SU-DHL-6 (cell line): ENCODE measurements around the gene SETD1A.
A peak's percentile ranks its signal among the peaks of the same experiment; 100 is the strongest.

Experiments used
- H2AFZ ChIP-seq: fragments of 200-600 bp; sonication (generic); 2 replicates; pipeline ENCODE4 v1.6.1; 2014; ENCODE audit warnings: low read depth, mild to moderate bottlenecking, moderate library complexity, mixed read lengths, antibody characterized with exemption, low read length; ENCODE audit not compliant: severe bottlenecking
- H3F3A ChIP-seq: fragments of 200-600 bp; shearing (Covaris generic); 2 replicates; pipeline ENCODE4 v1.6.0; 2016; ENCODE audit warnings: antibody characterized with exemption, mild to moderate bottlenecking; ENCODE audit not compliant: insufficient read depth
- H3K27ac ChIP-seq: fragments of 200-600 bp; sonication (generic); 2 replicates; pipeline ENCODE4 v1.5.1; 2016; ENCODE audit warnings: low read depth, mild to moderate bottlenecking, low read length, moderate library complexity, mixed read lengths
- H3K27me3 ChIP-seq: fragments of 200-600 bp; sonication (generic), shearing (Covaris generic); 2 replicates; pipeline ENCODE4 v1.6.0; 2014; ENCODE audit warnings: mild to moderate bottlenecking, low read length
- H3K36me3 ChIP-seq: fragments of 200-600 bp; sonication (generic); 2 replicates; pipeline ENCODE4 v1.6.1; 2014; ENCODE audit warnings: mild to moderate bottlenecking, low read length, mixed read lengths
- H3K4me2 ChIP-seq: fragments of 300-600, 200-600 bp; shearing (Covaris generic), sonication (generic); 2 replicates; pipeline ENCODE4 v1.6.0; 2014; ENCODE audit warnings: low read length, low read depth, mild to moderate bottlenecking; ENCODE audit not compliant: poor library complexity, severe bottlenecking
- H3K4me3 ChIP-seq: fragments of 200-600 bp; sonication (generic); 2 replicates; pipeline ENCODE4 v1.5.1; 2014; ENCODE audit warnings: antibody characterized with exemption, low read length, mild to moderate bottlenecking, mixed read lengths; ENCODE audit not compliant: insufficient read depth, poor library complexity, severe bottlenecking
- H3K79me2 ChIP-seq: fragments of 200-600 bp; sonication (generic); 2 replicates; pipeline ENCODE4 v1.6.1; 2014; ENCODE audit warnings: mild to moderate bottlenecking, low read length, moderate library complexity; ENCODE audit not compliant: insufficient read depth
- H3K9ac ChIP-seq: fragments of 200-600 bp; sonication (generic); 2 replicates; pipeline ENCODE4 v1.7.0; 2014; ENCODE audit warnings: mild to moderate bottlenecking, low read length
- H3K9me2 ChIP-seq: fragments of 200-600 bp; sonication (generic); replicated peaks from 2 replicates; pipeline ENCODE4 v1.6.1; 2014; ENCODE audit warnings: low read length; ENCODE audit not compliant: insufficient read depth
- H3K9me3 ChIP-seq: fragments of 200-600 bp; sonication (generic); 2 replicates; pipeline ENCODE4 v1.6.1; 2014; ENCODE audit warnings: low read length, mixed read lengths; ENCODE audit not compliant: insufficient read depth
- H4K20me1 ChIP-seq: fragments of 200-600 bp; sonication (generic); 2 replicates; pipeline ENCODE4 v1.6.1; 2014; ENCODE audit warnings: low read depth, mild to moderate bottlenecking, antibody characterized with exemption, low read length, moderate library complexity, mixed read lengths
- CTCF ChIP-seq: fragments of 200-600 bp; sonication (generic); IDR thresholded peaks from one replicate; pipeline ENCODE4 v1.5.1; 2017; ENCODE audit warnings: antibody characterized with exemption, mild to moderate bottlenecking, low read length, moderate library complexity; ENCODE audit not compliant: insufficient read depth, poor library complexity, severe bottlenecking
- EZH2phosphoT487 ChIP-seq: fragments of 200-600 bp; sonication (generic), shearing (Covaris generic); conservative IDR thresholded peaks from 2 replicates; pipeline ENCODE4 v1.6.1; 2018; ENCODE audit warnings: mild to moderate bottlenecking, antibody characterized with exemption, low read length, moderate library complexity, mixed read lengths

The SETD1A gene

DNA sequence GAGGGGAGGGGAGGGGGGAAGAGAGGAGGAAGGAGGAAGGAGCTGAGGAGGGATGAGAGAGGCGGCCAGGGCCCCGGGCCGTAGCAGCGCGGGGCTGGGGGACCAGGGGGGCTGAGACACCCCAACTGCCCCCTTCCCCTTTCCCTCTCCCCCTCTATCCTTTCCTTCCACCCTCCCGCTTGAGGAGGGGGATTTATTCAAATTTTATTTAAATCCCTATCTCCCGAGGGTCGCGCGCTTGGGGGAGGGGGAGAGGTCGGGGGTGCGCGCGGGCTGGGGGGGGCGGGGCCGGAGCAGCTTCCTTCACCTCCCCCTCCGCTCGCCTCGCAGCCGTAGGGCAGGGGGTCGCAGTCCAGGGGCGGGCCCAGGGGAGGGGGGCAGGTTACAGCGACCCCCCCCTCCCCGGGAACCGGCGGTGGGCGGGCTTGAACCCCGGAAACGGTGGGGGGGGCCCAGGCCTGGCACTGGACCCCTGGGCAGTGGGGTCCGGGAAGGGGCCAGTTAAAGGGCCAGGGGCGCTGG lies 33.9 kb upstream of the SETD1A start, which contains the start of gene FBXL19:
TSS of gene FBXL19 (plus strand) at position 19 of the 522 bp plus-strand sequence. CDS start 2,183 bp downstream, outside the sequence.
- Histone ChIP-seq H3F3A (0 out of 2 replicates have a peak, but pooled peaks cover 3% of the 10 kb centered on the region), H3K36me3 (no peaks in the 10 kb centered on the region), H3K4me2 (peak within 1 kb of the TSS; percentile 77), H4K20me1 (no peaks in the 10 kb centered on the region), H2AFZ (peak within 1 kb of the TSS; percentile 54), H3K27me3 (no peaks in the 10 kb centered on the region), H3K9me2 (no peaks in the 10 kb centered on the region), H3K9ac (peak within 1 kb of the TSS; percentile 66), H3K79me2 (no peaks in the 10 kb centered on the region), H3K27ac (peak within 1 kb of the TSS; percentile 83), H3K9me3 (no peaks in the 10 kb centered on the region), H3K4me3 (peak within 1 kb of the TSS; percentile 60)
- TF ChIP-seq EZH2phosphoT487 (no peak), CTCF (no peak)

GRCh38 chr16:30924076-30924912 lies 33.3 kb upstream of the SETD1A start:
- peak overlapping the region; percentile 66 for H3K9ac ChIP-seq

GRCh38 chr16:30924913-30925631 lies 32.5 kb upstream of the SETD1A start:
- no peaks in the 10 kb centered on the region for H3K9me2 ChIP-seq
- H3K4me2 ChIP-seq: peak overlapping the region; percentile 59
- H3F3A ChIP-seq: 0 out of 2 replicates have a peak, but pooled peaks cover 3% of the 10 kb centered on the region
- no peak for TF ChIP-seq EZH2phosphoT487
- TF ChIP-seq CTCF: no peak
- no peaks in the 10 kb centered on the region for H3K79me2 ChIP-seq
- H3K36me3 ChIP-seq: no peaks in the 10 kb centered on the region
- H3K9ac ChIP-seq: peak overlapping the region; percentile 66
- H3K27me3 ChIP-seq: no peaks in the 10 kb centered on the region
- no peak overlapping the region for H3K27ac ChIP-seq
- H3K9me3 ChIP-seq: no peaks in the 10 kb centered on the region
- no peak overlapping the region for H3K4me3 ChIP-seq
- no peak overlapping the region for H2AFZ ChIP-seq
- H4K20me1 ChIP-seq: no peaks in the 10 kb centered on the region

More at GRCh38 chr16:30924076-30924912, 33.3 kb upstream of the SETD1A start:
- H3K36me3 ChIP-seq: no peaks in the 10 kb centered on the region
- H3K9me2 ChIP-seq: no peaks in the 10 kb centered on the region
- 0 out of 2 replicates have a peak, but pooled peaks cover 3% of the 10 kb centered on the region for H3F3A ChIP-seq
- H3K27ac ChIP-seq: no peak overlapping the region
- no peaks in the 10 kb centered on the region for H3K79me2 ChIP-seq
- H2AFZ ChIP-seq: no peak overlapping the region
- H3K9me3 ChIP-seq: no peaks in the 10 kb centered on the region
- no peaks in the 10 kb centered on the region for H3K27me3 ChIP-seq
- H4K20me1 ChIP-seq: no peaks in the 10 kb centered on the region
- H3K4me2 ChIP-seq: peak overlapping the region; percentile 59
- TF ChIP-seq CTCF (no peak), EZH2phosphoT487 (no peak)
- H3K4me3 ChIP-seq: peak overlapping the region; percentile 60
